ENCODE data around the gene ARMS2. TPM values are rescaled to one million over a fixed set of nuclear protein-coding genes. Genes with fewer than 3 reads are reported as not detected.

ARMS2 gene
- total and polyA plus RNA-seq, 8 donors: not detected

DNA sequence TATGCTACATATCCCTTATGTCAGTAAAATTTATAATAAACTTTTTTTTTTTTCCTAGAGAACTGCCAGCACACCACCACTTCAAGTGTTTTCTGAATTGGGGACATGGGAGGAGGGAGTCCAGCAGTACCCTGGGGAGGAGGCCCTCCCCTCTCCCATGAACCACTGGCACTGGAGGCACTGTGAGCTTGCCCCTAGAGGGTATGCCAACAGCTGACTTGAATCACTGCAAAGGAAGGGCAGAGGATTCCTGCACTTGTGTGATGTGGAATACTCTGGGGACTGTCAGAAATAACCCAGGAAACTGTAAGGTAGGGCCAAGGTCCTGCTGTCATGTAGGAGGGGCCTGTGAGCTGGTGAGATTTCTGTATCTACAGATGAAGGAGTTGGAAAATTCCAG lies 8.5 kb upstream of the ARMS2 start:
- DNase-seq: no peak
- peak overlapping the region in 1 of 5 donors; percentile 11 for H3K27ac ChIP-seq
- H3K27me3 ChIP-seq: no peaks in the 10 kb centered on the region
- no peaks in the 10 kb centered on the region for H3K9me3 ChIP-seq
- peaks cover 0 to 7% (median 0%) of the 10 kb centered on the region in 4 donors for H3K4me1 ChIP-seq
- intact Hi-C loops (cut with DNase I; ENCODE audit: low total_unique reads): no loop called here
- TF ChIP-seq POLR2A (IDR thresholded peaks at IDR 0.05) (no peak), POLR2AphosphoS5 (IDR thresholded peaks at IDR 0.05) (no peak), EP300 (IDR thresholded peaks at IDR 0.05) (no peak)
- TF ChIP-seq, protein P1, sequence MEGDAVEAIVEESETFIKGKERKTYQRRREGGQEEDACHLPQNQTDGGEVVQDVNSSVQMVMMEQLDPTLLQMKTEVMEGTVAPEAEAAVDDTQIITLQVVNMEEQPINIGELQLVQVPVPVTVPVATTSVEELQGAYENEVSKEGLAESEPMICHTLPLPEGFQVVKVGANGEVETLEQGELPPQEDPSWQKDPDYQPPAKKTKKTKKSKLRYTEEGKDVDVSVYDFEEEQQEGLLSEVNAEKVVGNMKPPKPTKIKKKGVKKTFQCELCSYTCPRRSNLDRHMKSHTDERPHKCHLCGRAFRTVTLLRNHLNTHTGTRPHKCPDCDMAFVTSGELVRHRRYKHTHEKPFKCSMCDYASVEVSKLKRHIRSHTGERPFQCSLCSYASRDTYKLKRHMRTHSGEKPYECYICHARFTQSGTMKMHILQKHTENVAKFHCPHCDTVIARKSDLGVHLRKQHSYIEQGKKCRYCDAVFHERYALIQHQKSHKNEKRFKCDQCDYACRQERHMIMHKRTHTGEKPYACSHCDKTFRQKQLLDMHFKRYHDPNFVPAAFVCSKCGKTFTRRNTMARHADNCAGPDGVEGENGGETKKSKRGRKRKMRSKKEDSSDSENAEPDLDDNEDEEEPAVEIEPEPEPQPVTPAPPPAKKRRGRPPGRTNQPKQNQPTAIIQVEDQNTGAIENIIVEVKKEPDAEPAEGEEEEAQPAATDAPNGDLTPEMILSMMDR (IDR thresholded peaks at IDR 0.05): no peak
- H3K36me3 ChIP-seq: no peaks in the 10 kb centered on the region
- no peak overlapping the region for H3K4me3 ChIP-seq

- Histone ChIP-seq H3K9me3 (no peaks in the 10 kb centered on the region), H3K4me3 (no peak overlapping the region), H3K27ac (peak overlapping the region in 1 of 5 donors; percentile 65), H3K36me3 (no peaks in the 10 kb centered on the region), H3K27me3 (no peaks in the 10 kb centered on the region), H3K4me1 (peaks cover 0 to 7% (median 0%) of the 10 kb centered on the region in 4 donors)
- DNase-seq: no peak
- intact Hi-C loops (cut with DNase I; ENCODE audit: low total_unique reads): no loop called here
- 64 to 77% (median 71%) methylated on average over 2 of the region's 2 CpGs for WGBS, 5 donors
- TF ChIP-seq POLR2A (IDR thresholded peaks at IDR 0.05): no peak
- peak in 1 of 3 donors; percentile 8 for TF ChIP-seq POLR2AphosphoS5 (IDR thresholded peaks at IDR 0.05)
- TF ChIP-seq, protein P1 (IDR thresholded peaks at IDR 0.05): no peak
- TF ChIP-seq EP300 (IDR thresholded peaks at IDR 0.05): no peak
Measured at GRCh38 chr10:122446668-122447423, 7.6 kb upstream of the ARMS2 start.

GRCh38 chr10:122448600-122448999 lies 5.9 kb upstream of the ARMS2 start:
- Histone ChIP-seq H3K27ac (no peak overlapping the region), H3K4me3 (no peak overlapping the region), H3K27me3 (no peaks in the 10 kb centered on the region), H3K9me3 (no peaks in the 10 kb centered on the region), H3K36me3 (no peaks in the 10 kb centered on the region), H3K4me1 (peaks cover 0 to 7% (median 0%) of the 10 kb centered on the region in 4 donors)
- TF ChIP-seq, protein P1 (IDR thresholded peaks at IDR 0.05): no peak
- TF ChIP-seq POLR2AphosphoS5 (IDR thresholded peaks at IDR 0.05) (no peak), POLR2A (IDR thresholded peaks at IDR 0.05) (no peak), EP300 (IDR thresholded peaks at IDR 0.05) (no peak)
- WGBS, 5 donors: 75 to 87% (median 78%) methylated on average over 3 of the region's 3 CpGs
- DNase-seq: no peak
- intact Hi-C loops (cut with DNase I; ENCODE audit: low total_unique reads): no loop called here

DNA sequence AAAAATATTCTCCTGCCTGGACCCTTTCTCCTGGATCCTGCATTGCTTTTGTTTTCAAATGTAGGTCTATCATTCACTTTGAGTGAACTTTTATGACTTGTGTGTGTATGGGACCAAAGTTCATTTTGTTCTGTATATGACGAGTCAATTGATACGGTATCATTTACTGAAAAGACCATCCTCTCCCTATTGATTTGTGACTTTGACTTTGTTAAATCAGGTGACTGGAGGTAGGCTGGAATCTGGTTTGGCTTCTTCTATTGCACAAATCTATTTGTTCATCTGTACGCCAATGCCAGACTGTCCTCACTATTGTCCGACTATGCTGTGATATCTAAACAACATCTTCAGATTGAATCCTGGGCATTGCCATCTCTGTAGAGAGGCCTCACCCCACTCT lies 5.3 kb upstream of the ARMS2 start:
- no peak for DNase-seq
- H3K36me3 ChIP-seq: no peaks in the 10 kb centered on the region
- H3K27ac ChIP-seq: no peak overlapping the region
- no peaks in the 10 kb centered on the region for H3K27me3 ChIP-seq
- peaks cover 0 to 7% (median 0%) of the 10 kb centered on the region in 4 donors for H3K4me1 ChIP-seq
- TF ChIP-seq POLR2AphosphoS5 (IDR thresholded peaks at IDR 0.05) (no peak), EP300 (IDR thresholded peaks at IDR 0.05) (no peak), POLR2A (IDR thresholded peaks at IDR 0.05) (no peak)
- TF ChIP-seq, protein P1 (IDR thresholded peaks at IDR 0.05): no peak
- H3K9me3 ChIP-seq: no peaks in the 10 kb centered on the region
- H3K4me3 ChIP-seq: no peak overlapping the region
- WGBS, 5 donors: 70 to 94% (median 85%) methylated on average over 4 of the region's 4 CpGs
- intact Hi-C loops (cut with DNase I; ENCODE audit: low total_unique reads): no loop called here

All from stomach (tissue), 9 donors.